ENCODE measurements around the gene CYB561D2. TPM values are rescaled to one million over a fixed set of nuclear protein-coding genes. Genes with fewer than 3 reads are reported as not detected.

The CYB561D2 gene
- total and polyA plus RNA-seq, 9 of the 15 experiments (the other 6 are each of a cell fraction or from before 2014, with no cell fraction given), result 4.2 to 16.6 (median 9.4) TPM

GRCh38 chr3:50302095-50303012 lies 48.3 kb upstream of the CYB561D2 start (continued):
- TF ChIP-seq DACH1 (IDR thresholded peaks at IDR 0.05; ENCODE audit: partially characterized antibody), result no peak
- no peak for TF ChIP-seq STAT5A (IDR thresholded peaks at IDR 0.05; ENCODE audit: borderline replicate concordance, low read length)
- TF ChIP-seq RNF219 (CRISPR knock-in tag; IDR thresholded peaks at IDR 0.05), result no peak
- TF ChIP-seq ZNF3 (CRISPR knock-in tag; IDR thresholded peaks at IDR 0.05), result no peak
- peak; percentile 27; the same call in 1 of the 2 replicates for TF ChIP-seq RBFOX2 (IDR thresholded peaks at IDR 0.05; ENCODE audit: low read depth, low read length)
- 0 out of 2 replicates have a peak, but pooled peaks have one; percentile 11 for TF ChIP-seq POLR2G (IDR thresholded peaks at IDR 0.05; ENCODE audit: low read depth, low read length)
- TF ChIP-seq RBBP5 (IDR thresholded peaks at IDR 0.05; ENCODE audit: borderline replicate concordance, insufficient read depth, low read length, poor library complexity, severe bottlenecking), result no peak
- TF ChIP-seq CTBP1 (IDR thresholded peaks at IDR 0.05; ENCODE audit: borderline replicate concordance), result no peak
